Stimulated activated CD8-positive, alpha-beta memory T cell treated with anti-CD3 and anti-CD28 coated beads, Interleukin-15, amount 100 ng/mL, for 4 hours (primary cell): Measurements from ENCODE around the gene WDR13.
"Not testable (repeated sequence)": the region's sequence is repeated elsewhere in the genome, so short reads cannot be mapped to it uniquely, and the experiment has no call there.

Source experiments
- DNase-seq, 2 donors: peaks; one replicate each; pipeline ENCODE4 v3.0.0-alpha.2; 2020; ENCODE audit warnings: low read depth in 2 of 2

WDR13 gene

GRCh38 chrX:48592971-48593370, 4.3 kb upstream of the WDR13 start:
- no peak for DNase-seq

GRCh38 chrX:48595929-48596328, 1.4 kb upstream of the WDR13 start:
- DNase-seq = no peak

- DNase-seq = no peak
Observed at GRCh38 chrX:48598614-48599013, 1.3 kb downstream of the WDR13 start.

- DNase-seq = no peak
Observed at GRCh38 chrX:48599341-48599740, 2.0 kb downstream of the WDR13 start.

- no peak for DNase-seq
Observed at GRCh38 chrX:48600226-48600625, 2.9 kb downstream of the WDR13 start.

GRCh38 chrX:48601741-48602394, 4.6 kb downstream of the WDR13 start:
- DNase-seq = no peak

- no peak for DNase-seq
Observed at GRCh38 chrX:48604701-48605100, 7.4 kb downstream of the WDR13 start.

- no peak for DNase-seq
Observed at GRCh38 chrX:48606091-48606490, 8.8 kb downstream of the WDR13 start.

GRCh38 chrX:48611703-48612102, 14.4 kb downstream of the WDR13 start:
- DNase-seq = no peak

- no peak for DNase-seq
Observed at GRCh38 chrX:48613502-48614160, 16.3 kb downstream of the WDR13 start.

GRCh38 chrX:48616576-48616975, 19.3 kb downstream of the WDR13 start:
- no peak for DNase-seq

GRCh38 chrX:48617542-48618340, 20.4 kb downstream of the WDR13 start:
- DNase-seq = no peak

- DNase-seq = no peak
Observed at GRCh38 chrX:48626401-48627298, 29.4 kb downstream of the WDR13 start.

GRCh38 chrX:48631376-48632090, 34.2 kb downstream of the WDR13 start:
- DNase-seq = peak; percentile 14 to 18

- DNase-seq = no peak
Observed at GRCh38 chrX:48632207-48632606, 34.9 kb downstream of the WDR13 start.

- no peak for DNase-seq
Observed at GRCh38 chrX:48636301-48636700, 39.0 kb downstream of the WDR13 start.

GRCh38 chrX:48636776-48637175, 39.5 kb downstream of the WDR13 start:
- DNase-seq = no peak

GRCh38 chrX:48645669-48646068, 48.4 kb downstream of the WDR13 start:
- DNase-seq = no peak

GRCh38 chrX:48648336-48648751, 51.1 kb downstream of the WDR13 start:
- DNase-seq = peak in 1 of 2 donors; percentile 1

- DNase-seq = no peak
Observed at GRCh38 chrX:48649102-48649501, 51.8 kb downstream of the WDR13 start.

- DNase-seq = not testable (repeated sequence)
Observed at GRCh38 chrX:48652055-48652579, 54.8 kb downstream of the WDR13 start.
